NCI-H1417 treated with DMSO at 0.1 percent for 48 hours (cell line): ENCODE measurements around the gene SLC34A1.
"Not testable (repeated sequence)": the region's sequence is repeated elsewhere in the genome, so short reads cannot be mapped to it uniquely, and the experiment has no call there.

Experiments
- DNase-seq: peaks from one replicate; lab custom pipeline; 2025; lab: John Stamatoyannopoulos, UW

Gene SLC34A1

GRCh38 chr5:177410575-177410974, 26.3 kb downstream of the SLC34A1 start:
- DNase-seq = no peak

DNA sequence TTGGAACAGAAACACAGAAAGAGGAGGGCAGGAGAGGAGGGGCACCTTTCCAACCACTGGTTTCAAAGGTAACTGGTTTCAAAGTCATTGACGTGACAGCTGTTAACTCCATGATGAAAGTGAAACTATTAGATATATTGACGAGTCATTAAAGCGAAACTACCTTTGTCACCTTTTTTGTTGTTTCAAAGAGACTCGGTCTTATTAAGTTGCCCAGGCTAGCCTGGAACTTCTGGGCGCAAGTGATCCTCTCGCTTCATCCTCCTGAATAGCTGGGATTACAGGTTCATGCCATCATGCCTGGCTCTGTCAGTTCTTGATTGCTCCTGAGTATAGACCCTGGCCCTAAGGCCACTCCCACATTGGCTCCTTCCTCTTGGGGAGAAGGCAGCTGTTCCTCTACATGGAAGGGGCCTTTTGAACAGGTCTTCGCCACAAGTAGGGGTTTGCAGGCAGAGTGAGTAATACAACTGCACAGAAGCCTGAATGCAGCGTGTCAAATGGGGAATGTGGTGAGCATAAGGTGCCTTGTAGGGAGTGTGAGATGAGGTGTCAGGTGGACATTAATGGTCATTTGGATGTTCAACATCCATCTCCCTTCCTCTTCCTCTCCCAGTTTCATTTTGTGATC, 28.5 kb downstream of the SLC34A1 start:
- DNase-seq = no peak

GRCh38 chr5:177414481-177414880, 30.2 kb downstream of the SLC34A1 start:
- no peak for DNase-seq

DNA sequence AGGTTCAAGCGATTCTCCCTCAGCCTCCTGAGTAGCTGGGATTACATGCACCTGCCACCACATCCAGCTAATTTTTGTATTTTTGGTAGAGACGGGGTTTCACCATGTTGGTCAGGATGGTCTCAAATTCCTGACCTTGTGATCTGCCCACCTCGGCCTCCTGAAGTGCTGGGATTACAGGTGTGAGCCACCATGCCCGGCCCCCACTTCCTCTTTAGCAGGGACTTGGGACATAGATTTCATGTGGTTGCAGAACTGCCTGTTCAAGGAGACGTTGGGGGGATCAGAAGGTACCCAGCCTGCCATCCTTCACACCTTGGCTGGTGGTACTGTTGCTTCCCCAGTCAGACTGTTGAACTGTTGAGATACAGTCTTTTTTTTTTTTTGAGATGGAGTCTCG, 32.8 kb downstream of the SLC34A1 start:
- not testable (repeated sequence) for DNase-seq

DNA sequence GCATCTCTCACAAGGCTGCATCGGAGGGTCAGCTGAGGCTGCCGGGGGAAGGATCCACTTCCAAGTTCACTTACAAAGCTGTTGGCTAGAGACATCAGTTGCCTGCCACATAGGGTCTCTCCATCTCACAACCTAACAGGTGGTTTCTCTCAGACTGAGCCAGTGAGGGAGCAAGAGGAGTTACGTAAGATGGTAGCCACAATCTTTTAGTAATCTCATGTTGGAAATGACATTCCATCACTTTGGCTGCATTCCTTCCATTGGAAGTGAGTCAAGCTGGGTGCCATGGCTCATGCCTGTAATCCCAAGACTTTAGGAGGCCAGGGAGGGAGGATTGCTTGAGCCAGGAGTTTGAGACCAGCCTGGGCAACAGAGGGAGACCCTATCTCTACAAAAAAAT, 34.8 kb downstream of the SLC34A1 start:
- no peak for DNase-seq

- DNase-seq = not testable (repeated sequence)
Measured at GRCh38 chr5:177420472-177420871, 36.2 kb downstream of the SLC34A1 start.

- no peak for DNase-seq
Measured at GRCh38 chr5:177421062-177421798, 37.0 kb downstream of the SLC34A1 start.

DNA sequence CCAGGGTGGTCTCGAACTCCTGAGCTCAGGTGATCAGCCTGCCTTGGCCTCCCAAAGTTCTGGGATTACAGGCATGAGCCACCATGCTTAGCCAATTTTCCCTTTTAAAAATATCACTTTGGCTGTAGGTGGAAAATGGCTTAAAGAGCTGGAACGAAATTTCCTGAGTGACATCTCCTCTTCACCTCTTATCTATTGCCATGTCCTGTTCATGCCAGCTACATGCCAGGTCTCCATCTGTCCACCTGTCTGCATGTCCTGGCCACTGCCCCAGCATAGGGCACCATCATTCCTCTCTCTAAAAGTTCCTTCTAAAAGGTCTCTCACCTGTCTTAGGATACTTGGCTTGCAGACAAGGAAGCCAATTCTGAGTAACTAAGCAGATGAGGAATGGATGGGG, 39.4 kb downstream of the SLC34A1 start:
- DNase-seq = no peak

GRCh38 chr5:177425196-177425800, 41.1 kb downstream of the SLC34A1 start:
- DNase-seq = no peak

GRCh38 chr5:177425801-177426565, 41.7 kb downstream of the SLC34A1 start:
- peak; percentile 91 for DNase-seq

DNA sequence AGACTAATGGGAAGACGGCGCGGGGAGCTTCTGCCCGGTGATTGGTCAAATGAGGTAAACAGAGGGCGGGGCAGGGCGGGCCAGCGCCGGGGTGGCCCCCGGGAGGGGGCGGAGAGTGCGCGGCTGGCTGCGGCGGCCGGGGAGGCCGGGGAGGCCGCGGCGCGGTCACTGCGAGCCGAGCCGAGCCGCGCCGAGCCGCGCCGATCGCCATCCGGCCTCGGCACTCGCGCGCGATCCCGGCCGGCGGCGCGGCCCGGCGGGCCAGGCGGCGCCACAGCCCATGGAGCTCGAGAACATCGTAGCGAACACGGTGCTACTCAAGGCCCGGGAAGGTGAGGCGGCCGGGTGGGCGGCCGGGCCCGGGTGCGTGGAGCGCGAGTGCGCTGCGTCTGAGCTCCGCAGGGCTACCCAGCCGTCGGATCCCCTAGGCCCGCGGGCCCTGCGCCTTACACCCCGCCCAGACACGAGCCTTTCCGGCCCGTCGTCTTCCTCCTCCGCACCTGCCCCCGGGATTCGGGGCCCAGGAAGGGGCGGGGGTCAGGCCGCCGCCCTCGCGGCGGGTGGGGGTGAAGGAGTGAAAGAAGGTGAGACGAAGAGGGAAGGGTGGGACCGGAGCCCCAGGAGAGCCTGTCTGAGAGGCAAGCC, 42.5 kb downstream of the SLC34A1 start, which contains the start of gene GRK6:
Gene GRK6 (plus strand): TSS at position 111 of the 645 bp plus-strand sequence. CDS start 170 bp downstream, at position 281.
- no peak for DNase-seq

DNA sequence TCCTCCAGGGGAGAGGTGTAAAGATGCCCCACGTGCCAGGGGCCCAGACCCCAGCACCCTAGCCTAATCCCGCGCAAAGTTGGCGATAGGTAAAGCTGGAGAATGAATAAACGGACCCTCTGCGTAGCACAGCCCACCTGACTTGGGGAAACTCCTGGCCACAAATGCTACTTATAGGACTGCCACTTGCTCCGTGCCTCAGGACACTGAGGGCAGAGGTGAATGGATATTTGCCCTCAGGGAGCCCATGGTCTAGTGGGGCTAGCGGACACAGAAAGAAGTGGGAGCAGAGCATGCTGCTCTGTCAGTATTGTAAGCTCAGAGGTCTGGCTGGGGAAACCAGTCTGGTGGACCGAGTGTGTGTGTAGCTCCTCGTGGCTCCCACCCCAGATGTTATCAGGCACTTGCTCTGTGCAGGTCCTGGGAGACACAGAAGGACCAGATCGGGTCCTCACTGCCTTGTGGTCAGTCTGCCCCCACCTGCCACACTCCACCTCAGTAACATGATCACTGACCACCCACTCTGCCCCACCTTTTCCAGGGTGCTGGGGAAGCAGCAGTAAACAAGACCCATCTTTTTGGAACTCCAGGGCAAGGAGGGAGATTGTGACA, 43.1 kb downstream of the SLC34A1 start:
- DNase-seq = no peak

- no peak for DNase-seq
Measured at GRCh38 chr5:177427919-177428573, 43.8 kb downstream of the SLC34A1 start.

DNA sequence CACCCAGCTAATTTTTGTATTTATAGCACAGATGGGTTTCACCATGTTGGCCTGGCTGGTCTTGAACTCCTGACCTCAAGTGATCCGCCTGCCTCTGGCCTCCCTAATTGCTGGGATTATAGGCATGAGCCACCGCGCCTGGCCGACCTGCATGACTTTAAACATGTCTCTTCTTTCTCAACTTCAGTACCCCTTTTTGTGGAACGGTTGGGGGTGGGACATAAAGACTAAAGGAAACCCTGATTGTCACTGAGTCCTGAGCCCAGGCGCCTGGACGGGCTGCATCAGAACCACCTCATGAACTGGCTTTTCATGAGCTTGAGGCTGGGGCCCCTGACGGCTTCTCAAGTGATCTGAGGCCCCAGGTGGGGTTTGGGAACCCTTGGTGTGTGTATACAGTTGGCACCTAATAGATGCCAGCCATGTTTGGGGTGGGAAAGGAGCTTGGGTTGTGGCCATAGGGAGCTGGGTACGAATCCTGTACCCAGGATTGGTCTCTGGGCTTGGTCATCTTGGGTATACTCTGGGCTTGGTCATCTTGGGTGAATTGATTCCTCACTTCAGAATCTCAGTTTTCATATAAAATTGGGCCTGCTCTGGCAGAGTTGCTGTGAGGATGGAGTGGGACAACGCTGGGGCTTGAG, 44.5 kb downstream of the SLC34A1 start:
- DNase-seq = no peak

- no peak for DNase-seq
Measured at GRCh38 chr5:177429248-177430040, 45.2 kb downstream of the SLC34A1 start.

DNA sequence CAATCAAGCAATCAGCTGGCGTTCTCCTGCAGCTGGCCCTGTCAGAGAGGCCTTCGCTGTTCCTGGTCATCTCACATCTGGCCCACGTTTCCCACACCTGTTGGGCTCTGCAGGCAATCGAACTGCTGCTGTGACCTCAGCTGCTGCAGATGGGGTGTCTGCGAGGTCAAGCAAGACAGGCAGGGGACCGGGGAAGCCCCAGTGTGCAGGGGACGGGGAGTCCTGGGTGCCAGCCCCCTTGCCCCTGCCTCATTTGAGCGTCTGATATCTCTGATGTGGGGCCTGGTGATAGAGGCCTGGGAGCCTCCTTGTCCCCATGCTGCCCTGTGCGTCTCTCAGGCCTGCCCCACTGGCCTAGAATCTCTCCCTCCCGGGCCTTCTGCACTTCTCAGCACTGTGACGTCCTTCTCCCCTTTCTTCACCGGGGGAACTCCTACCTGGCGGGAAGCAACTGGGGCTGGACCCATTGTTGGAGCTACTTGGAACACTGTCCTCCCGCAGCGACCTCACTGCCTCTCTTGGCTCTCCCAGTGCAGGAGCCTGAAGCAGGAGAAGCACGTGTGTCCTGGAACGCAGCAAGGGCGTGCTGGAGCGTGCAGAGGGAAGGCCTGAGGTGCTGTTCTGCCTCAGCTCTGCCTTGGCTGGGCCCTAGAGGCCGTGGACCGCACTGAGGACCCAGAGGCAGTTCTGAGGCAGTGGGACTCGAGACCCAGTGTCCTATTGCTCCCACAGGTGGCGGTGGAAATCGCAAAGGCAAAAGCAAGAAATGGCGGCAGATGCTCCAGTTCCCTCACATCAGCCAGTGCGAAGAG, 46.1 kb downstream of the SLC34A1 start:
- no peak for DNase-seq

DNA sequence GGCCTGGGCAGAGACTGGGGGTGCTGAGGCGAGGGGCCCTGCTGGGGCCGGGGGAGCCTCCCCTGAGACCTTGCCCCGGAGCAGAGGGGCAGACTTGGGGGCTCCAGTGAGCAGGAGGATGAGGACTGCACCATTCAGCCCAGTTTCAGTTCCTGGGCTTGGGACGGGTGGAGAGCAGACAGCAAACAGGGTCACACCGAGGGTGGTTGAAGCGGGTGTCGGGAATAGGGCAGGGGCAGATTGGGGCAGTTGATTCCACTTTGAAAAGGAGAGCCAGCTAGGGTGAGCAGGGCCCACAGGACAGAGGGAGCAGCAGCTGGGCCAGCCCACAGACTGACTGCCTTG, 46.7 kb downstream of the SLC34A1 start:
- no peak for DNase-seq

GRCh38 chr5:177431317-177432142, 47.3 kb downstream of the SLC34A1 start:
- DNase-seq = no peak
